ENCODE results near the gene NCOA4.

- TF ChIP-seq ZNF274 (IDR thresholded peaks at IDR 0.05; ENCODE audit: low read depth, low read length) (no peak), SUZ12 (IDR thresholded peaks at IDR 0.05; ENCODE audit: extremely low read depth, insufficient read depth, insufficient read length) (no peak)
Measured at GRCh38 chr10:46019177-46019528, 11.3 kb downstream of the NCOA4 start.

Measured in NT2/D1 (cell line).